Subcutaneous adipose tissue (tissue), 4 donors: Measurements from ENCODE around the gene MAGI2. TPM values are rescaled to one million over a fixed set of nuclear protein-coding genes. Genes with fewer than 3 reads are reported as not detected.

Source experiments
- CTCF ChIP-seq: fragments of 450-650 bp; IDR thresholded peaks from one replicate; pipeline ENCODE4 v1.5.1; 2016; ENCODE audit warnings: low read depth, mild to moderate bottlenecking, control low read depth, antibody characterized with exemption, moderate library complexity
- total RNA-seq, 4 donors: library from RNA; depleted of rRNA; stranded (reverse); fragments of >200 nt; gene quantifications; one replicate each; pipeline ENCODE4 v1.1.0, GENCODE V29; 2016

The MAGI2 gene
- total RNA-seq, 4 donors from 2014 or later = 13.7 to 22.9 (median 17.7) TPM

DNA sequence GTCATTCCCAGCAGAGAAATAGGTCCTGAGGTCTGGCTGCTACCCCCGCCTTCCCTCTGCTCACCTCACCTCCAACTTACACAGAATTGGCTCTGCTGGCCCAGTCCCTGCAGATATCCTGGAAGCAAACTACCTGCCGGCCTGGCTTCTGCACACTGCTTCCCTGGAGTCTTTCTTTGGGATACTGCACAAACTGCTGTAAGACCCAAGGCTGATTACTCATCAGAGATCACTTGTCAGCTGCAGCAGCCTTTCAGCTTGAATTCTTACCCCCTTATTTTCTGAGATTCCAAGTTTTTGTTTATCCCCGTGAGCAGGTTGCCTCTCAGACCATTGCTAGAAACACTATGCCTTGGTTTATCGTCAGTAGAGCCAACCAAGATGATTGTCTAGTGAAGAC is 1228.5 kb downstream of the MAGI2 start:
- no peak for TF ChIP-seq CTCF

GRCh38 chr7:78223598-78223997 is 1229.9 kb downstream of the MAGI2 start:
- no peak for TF ChIP-seq CTCF

DNA sequence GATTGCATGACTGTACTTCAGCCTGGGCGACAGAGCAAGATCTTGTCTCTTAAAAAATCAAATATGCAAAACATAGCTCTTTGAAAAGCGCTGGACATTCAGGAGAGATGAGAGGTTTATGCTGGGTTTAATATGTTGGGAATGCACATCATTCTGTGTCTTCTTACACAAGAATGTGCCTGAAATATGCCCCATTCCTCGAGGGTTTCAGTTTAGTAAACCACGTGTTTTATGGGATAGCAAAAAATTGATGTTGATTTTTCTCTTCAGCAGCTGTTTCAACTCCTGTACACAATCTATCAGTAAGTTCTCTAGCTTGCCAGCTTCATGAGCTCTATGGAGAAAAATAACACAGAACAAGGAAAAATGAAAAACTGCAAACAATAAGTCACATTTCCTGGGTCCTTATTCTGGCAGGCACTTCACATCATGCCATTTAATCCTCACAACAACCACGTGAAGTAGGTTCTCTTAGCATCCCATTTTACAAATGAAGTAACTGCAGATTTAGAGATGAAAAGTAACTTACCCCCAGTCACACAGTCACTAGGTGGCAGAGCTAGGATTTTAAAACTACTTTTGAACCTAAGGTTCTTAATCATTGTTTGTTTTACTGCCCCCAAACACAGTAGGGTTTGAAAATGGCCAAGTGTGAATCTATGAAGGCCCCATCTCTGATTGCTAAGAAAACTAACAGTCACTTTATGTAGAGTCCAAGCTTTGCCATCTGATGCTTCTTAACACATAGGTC is 1231.3 kb downstream of the MAGI2 start:
- no peak for TF ChIP-seq CTCF

- no peak for TF ChIP-seq CTCF
Observed at GRCh38 chr7:78220754-78221153, 1232.7 kb downstream of the MAGI2 start.

GRCh38 chr7:78218876-78219275 is 1234.6 kb downstream of the MAGI2 start:
- no peak for TF ChIP-seq CTCF

DNA sequence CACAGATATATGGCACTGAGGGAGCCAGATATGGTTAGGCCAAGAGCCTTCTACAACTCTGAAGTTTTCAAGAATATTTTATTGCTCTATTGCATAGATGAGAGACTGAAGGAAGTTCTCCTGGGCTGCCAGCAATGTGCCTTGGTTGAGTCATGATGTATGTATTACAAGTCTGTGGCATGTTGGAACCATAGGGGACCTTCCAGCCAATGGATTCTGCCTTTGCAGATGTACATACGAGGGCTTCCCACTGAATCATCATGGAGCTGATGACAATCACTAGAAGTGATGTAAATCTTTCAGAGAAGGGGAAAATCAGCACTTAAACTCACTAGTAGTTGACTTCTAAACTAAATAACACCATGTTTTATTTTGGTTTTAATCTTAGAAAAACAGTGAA is 1235.4 kb downstream of the MAGI2 start:
- no peak for TF ChIP-seq CTCF

DNA sequence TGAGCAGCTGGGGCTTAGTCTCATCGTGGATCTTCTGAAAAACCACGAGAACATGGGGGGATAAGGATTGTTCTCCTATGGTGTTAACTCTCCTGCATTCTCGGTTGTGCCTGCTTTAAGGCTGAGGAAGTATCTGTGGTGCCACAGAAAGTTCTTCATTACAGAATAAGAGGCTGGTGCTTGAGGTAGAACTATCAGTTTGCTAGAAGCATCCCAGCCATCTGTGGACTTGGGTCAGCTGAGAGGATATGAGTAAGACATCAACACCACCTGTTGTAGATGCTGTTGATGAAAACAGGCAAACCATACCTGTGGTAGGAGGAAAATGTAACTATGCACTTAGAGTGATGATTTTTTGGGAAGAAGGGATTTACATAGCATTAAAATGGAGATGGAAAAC is 1238.3 kb downstream of the MAGI2 start:
- no peak for TF ChIP-seq CTCF
